ENCODE measurements around the gene PLA2R1.

The PLA2R1 gene

GRCh38 chr2:159982270-159982669, 80.1 kb downstream of the PLA2R1 start:
- Histone ChIP-seq H4K91ac (ENCODE audit: low read length) (no peak overlapping the region), H2AK5ac (ENCODE audit: low read length, severe bottlenecking) (no peak overlapping the region), H3K27ac (ENCODE audit: low read length, poor library complexity, severe bottlenecking) (peak overlapping the region; percentile 44), H2BK12ac (ENCODE audit: low read length in 2 of 2) (no peak overlapping the region), H3K27me3 (ENCODE audit: control insufficient read depth in 1 of 2, insufficient read depth in 1 of 2, low read length in 2 of 2) (no peaks in the 10 kb centered on the region), H3K14ac (ENCODE audit: low read length in 2 of 2) (no peak overlapping the region), H2BK5ac (ENCODE audit: low read depth, low read length, poor library complexity, severe bottlenecking) (no peak overlapping the region), H3K23ac (ENCODE audit: low read length in 2 of 2) (no peak overlapping the region), H3K4ac (ENCODE audit: low read depth in 1 of 2, low read length in 2 of 2) (no peak overlapping the region), H3K79me1 (replicated peaks; ENCODE audit: low read length, poor library complexity, severe bottlenecking) (no peaks in the 10 kb centered on the region), H3K9me3 (ENCODE audit: control insufficient read depth, low read length) (no peaks in the 10 kb centered on the region), H4K8ac (ENCODE audit: low read length) (no peak overlapping the region), H3K18ac (ENCODE audit: low read depth in 1 of 2, low read length in 2 of 2) (no peak overlapping the region), H2BK120ac (ENCODE audit: low read depth, low read length) (no peak overlapping the region), H3K4me1 (ENCODE audit: control insufficient read depth, insufficient read depth, low read depth, low read length) (no peaks in the 10 kb centered on the region), H3K4me2 (ENCODE audit: low read length, poor library complexity, severe bottlenecking) (no peak overlapping the region), H3K4me3 (ENCODE audit: insufficient read depth in 1 of 2, low read depth in 1 of 2, low read length in 2 of 2) (no peak overlapping the region), H3K9ac (ENCODE audit: low read length) (no peak overlapping the region), H2BK15ac (ENCODE audit: low read depth, poor library complexity, severe bottlenecking) (no peak overlapping the region), H3K36me3 (ENCODE audit: control insufficient read depth in 1 of 2, insufficient read depth in 2 of 2, low read depth in 1 of 2, low read length in 2 of 2) (peaks cover 12 to 55% of the 10 kb centered on the region in 2 experiments), H2AFZ (ENCODE audit: low read depth, low read length) (no peak overlapping the region)
- 13% methylated on average over 3 of the region's 3 CpGs for WGBS
- peak; percentile 67 for DNase-seq

GRCh38 chr2:159976527-159977160, 85.8 kb downstream of the PLA2R1 start:
- H2BK12ac ChIP-seq (ENCODE audit: low read length in 2 of 2), result no peak overlapping the region
- H3K27ac ChIP-seq (ENCODE audit: low read length, poor library complexity, severe bottlenecking), result no peak overlapping the region
- no peak overlapping the region for H2BK120ac ChIP-seq (ENCODE audit: low read depth, low read length)
- no peaks in the 10 kb centered on the region for H3K27me3 ChIP-seq (ENCODE audit: control insufficient read depth in 1 of 2, insufficient read depth in 1 of 2, low read length in 2 of 2)
- H3K4me2 ChIP-seq (ENCODE audit: low read length, poor library complexity, severe bottlenecking), result no peak overlapping the region
- no peak overlapping the region for H3K23ac ChIP-seq (ENCODE audit: low read length in 2 of 2)
- H4K91ac ChIP-seq (ENCODE audit: low read length), result no peak overlapping the region
- no peaks in the 10 kb centered on the region for H3K4me1 ChIP-seq (ENCODE audit: control insufficient read depth, insufficient read depth, low read depth, low read length)
- DNase-seq, result no peak
- H3K9ac ChIP-seq (ENCODE audit: low read length), result no peak overlapping the region
- H3K36me3 ChIP-seq (ENCODE audit: control insufficient read depth in 1 of 2, insufficient read depth in 2 of 2, low read depth in 1 of 2, low read length in 2 of 2), result peaks cover 0 to 71% of the 10 kb centered on the region in 2 experiments
- H2BK5ac ChIP-seq (ENCODE audit: low read depth, low read length, poor library complexity, severe bottlenecking), result no peak overlapping the region
- WGBS, result 93% methylated on average over 3 of the region's 5 CpGs
- H3K18ac ChIP-seq (ENCODE audit: low read depth in 1 of 2, low read length in 2 of 2), result no peak overlapping the region
- H4K8ac ChIP-seq (ENCODE audit: low read length), result no peak overlapping the region
- no peak overlapping the region for H2AK5ac ChIP-seq (ENCODE audit: low read length, severe bottlenecking)
- H3K4ac ChIP-seq (ENCODE audit: low read depth in 1 of 2, low read length in 2 of 2), result no peak overlapping the region
- no peak overlapping the region for H2BK15ac ChIP-seq (ENCODE audit: low read depth, poor library complexity, severe bottlenecking)
- H3K4me3 ChIP-seq (ENCODE audit: insufficient read depth in 1 of 2, low read depth in 1 of 2, low read length in 2 of 2), result no peak overlapping the region
- no peaks in the 10 kb centered on the region for H3K79me1 ChIP-seq (replicated peaks; ENCODE audit: low read length, poor library complexity, severe bottlenecking)
- no peaks in the 10 kb centered on the region for H3K9me3 ChIP-seq (ENCODE audit: control insufficient read depth, low read length)
- H2AFZ ChIP-seq (ENCODE audit: low read depth, low read length), result no peak overlapping the region
- no peak overlapping the region for H3K14ac ChIP-seq (ENCODE audit: low read length in 2 of 2)

GRCh38 chr2:159973325-159973724, 89.1 kb downstream of the PLA2R1 start:
- Histone ChIP-seq H3K9me3 (ENCODE audit: control insufficient read depth, low read length) (no peaks in the 10 kb centered on the region), H3K79me1 (replicated peaks; ENCODE audit: low read length, poor library complexity, severe bottlenecking) (no peaks in the 10 kb centered on the region), H2BK15ac (ENCODE audit: low read depth, poor library complexity, severe bottlenecking) (no peak overlapping the region), H4K91ac (ENCODE audit: low read length) (no peak overlapping the region), H3K18ac (ENCODE audit: low read depth in 1 of 2, low read length in 2 of 2) (no peak overlapping the region), H3K27me3 (ENCODE audit: control insufficient read depth in 1 of 2, insufficient read depth in 1 of 2, low read length in 2 of 2) (no peaks in the 10 kb centered on the region), H3K36me3 (ENCODE audit: control insufficient read depth in 1 of 2, insufficient read depth in 2 of 2, low read depth in 1 of 2, low read length in 2 of 2) (peaks cover 2 to 56% of the 10 kb centered on the region in 2 experiments), H3K9ac (ENCODE audit: low read length) (no peak overlapping the region), H3K23ac (ENCODE audit: low read length in 2 of 2) (no peak overlapping the region), H2BK12ac (ENCODE audit: low read length in 2 of 2) (no peak overlapping the region), H4K8ac (ENCODE audit: low read length) (no peak overlapping the region), H2BK120ac (ENCODE audit: low read depth, low read length) (no peak overlapping the region), H3K4ac (ENCODE audit: low read depth in 1 of 2, low read length in 2 of 2) (no peak overlapping the region), H3K4me1 (ENCODE audit: control insufficient read depth, insufficient read depth, low read depth, low read length) (no peaks in the 10 kb centered on the region), H3K27ac (ENCODE audit: low read length, poor library complexity, severe bottlenecking) (no peak overlapping the region), H2AK5ac (ENCODE audit: low read length, severe bottlenecking) (no peak overlapping the region), H3K4me2 (ENCODE audit: low read length, poor library complexity, severe bottlenecking) (no peak overlapping the region), H2BK5ac (ENCODE audit: low read depth, low read length, poor library complexity, severe bottlenecking) (no peak overlapping the region), H2AFZ (ENCODE audit: low read depth, low read length) (no peak overlapping the region), H3K4me3 (ENCODE audit: insufficient read depth in 1 of 2, low read depth in 1 of 2, low read length in 2 of 2) (no peak overlapping the region), H3K14ac (ENCODE audit: low read length in 2 of 2) (no peak overlapping the region)
- no peak for DNase-seq
- no CpG with 5 or more reads among the region's 1 CpG for WGBS

GRCh38 chr2:159971365-159972152, 90.9 kb downstream of the PLA2R1 start:
- H3K18ac ChIP-seq (ENCODE audit: low read depth in 1 of 2, low read length in 2 of 2), result no peak overlapping the region
- no peak overlapping the region for H3K4me2 ChIP-seq (ENCODE audit: low read length, poor library complexity, severe bottlenecking)
- H3K14ac ChIP-seq (ENCODE audit: low read length in 2 of 2), result no peak overlapping the region
- no peaks in the 10 kb centered on the region for H3K79me1 ChIP-seq (replicated peaks; ENCODE audit: low read length, poor library complexity, severe bottlenecking)
- no peak overlapping the region for H3K4ac ChIP-seq (ENCODE audit: low read depth in 1 of 2, low read length in 2 of 2)
- H3K9ac ChIP-seq (ENCODE audit: low read length), result no peak overlapping the region
- no peak overlapping the region for H3K27ac ChIP-seq (ENCODE audit: low read length, poor library complexity, severe bottlenecking)
- H3K4me1 ChIP-seq (ENCODE audit: control insufficient read depth, insufficient read depth, low read depth, low read length), result no peaks in the 10 kb centered on the region
- H3K4me3 ChIP-seq (ENCODE audit: insufficient read depth in 1 of 2, low read depth in 1 of 2, low read length in 2 of 2), result no peak overlapping the region
- no peak overlapping the region for H4K91ac ChIP-seq (ENCODE audit: low read length)
- no peak overlapping the region for H2BK120ac ChIP-seq (ENCODE audit: low read depth, low read length)
- no peak overlapping the region for H2AFZ ChIP-seq (ENCODE audit: low read depth, low read length)
- no peak overlapping the region for H2BK12ac ChIP-seq (ENCODE audit: low read length in 2 of 2)
- H4K8ac ChIP-seq (ENCODE audit: low read length), result no peak overlapping the region
- no peaks in the 10 kb centered on the region for H3K27me3 ChIP-seq (ENCODE audit: control insufficient read depth in 1 of 2, insufficient read depth in 1 of 2, low read length in 2 of 2)
- WGBS, result 86% methylated on average over 3 of the region's 7 CpGs
- H3K9me3 ChIP-seq (ENCODE audit: control insufficient read depth, low read length), result no peaks in the 10 kb centered on the region
- no peak overlapping the region for H2BK15ac ChIP-seq (ENCODE audit: low read depth, poor library complexity, severe bottlenecking)
- peaks cover 2 to 55% of the 10 kb centered on the region in 2 experiments for H3K36me3 ChIP-seq (ENCODE audit: control insufficient read depth in 1 of 2, insufficient read depth in 2 of 2, low read depth in 1 of 2, low read length in 2 of 2)
- H2BK5ac ChIP-seq (ENCODE audit: low read depth, low read length, poor library complexity, severe bottlenecking), result no peak overlapping the region
- no peak for DNase-seq
- no peak overlapping the region for H3K23ac ChIP-seq (ENCODE audit: low read length in 2 of 2)
- no peak overlapping the region for H2AK5ac ChIP-seq (ENCODE audit: low read length, severe bottlenecking)
